GM20000 (cell line): Measurements from ENCODE around the gene CLDN4.
"Not testable (repeated sequence)": the region's sequence is repeated elsewhere in the genome, so short reads cannot be mapped to it uniquely, and the experiment has no call there.

ENCODE experiments used
- DNase-seq: peaks from one replicate; pipeline ENCODE4 v3.0.0; 2012; ENCODE audit warnings: low spot score
- CTCF ChIP-seq: IDR thresholded peaks from 2 replicates; pipeline ENCODE4 v1.5.1; 2012; ENCODE audit warnings: mild to moderate bottlenecking, control low read depth; ENCODE audit errors: extremely low read depth, missing control alignments

The CLDN4 gene, protein sequence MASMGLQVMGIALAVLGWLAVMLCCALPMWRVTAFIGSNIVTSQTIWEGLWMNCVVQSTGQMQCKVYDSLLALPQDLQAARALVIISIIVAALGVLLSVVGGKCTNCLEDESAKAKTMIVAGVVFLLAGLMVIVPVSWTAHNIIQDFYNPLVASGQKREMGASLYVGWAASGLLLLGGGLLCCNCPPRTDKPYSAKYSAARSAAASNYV

DNA sequence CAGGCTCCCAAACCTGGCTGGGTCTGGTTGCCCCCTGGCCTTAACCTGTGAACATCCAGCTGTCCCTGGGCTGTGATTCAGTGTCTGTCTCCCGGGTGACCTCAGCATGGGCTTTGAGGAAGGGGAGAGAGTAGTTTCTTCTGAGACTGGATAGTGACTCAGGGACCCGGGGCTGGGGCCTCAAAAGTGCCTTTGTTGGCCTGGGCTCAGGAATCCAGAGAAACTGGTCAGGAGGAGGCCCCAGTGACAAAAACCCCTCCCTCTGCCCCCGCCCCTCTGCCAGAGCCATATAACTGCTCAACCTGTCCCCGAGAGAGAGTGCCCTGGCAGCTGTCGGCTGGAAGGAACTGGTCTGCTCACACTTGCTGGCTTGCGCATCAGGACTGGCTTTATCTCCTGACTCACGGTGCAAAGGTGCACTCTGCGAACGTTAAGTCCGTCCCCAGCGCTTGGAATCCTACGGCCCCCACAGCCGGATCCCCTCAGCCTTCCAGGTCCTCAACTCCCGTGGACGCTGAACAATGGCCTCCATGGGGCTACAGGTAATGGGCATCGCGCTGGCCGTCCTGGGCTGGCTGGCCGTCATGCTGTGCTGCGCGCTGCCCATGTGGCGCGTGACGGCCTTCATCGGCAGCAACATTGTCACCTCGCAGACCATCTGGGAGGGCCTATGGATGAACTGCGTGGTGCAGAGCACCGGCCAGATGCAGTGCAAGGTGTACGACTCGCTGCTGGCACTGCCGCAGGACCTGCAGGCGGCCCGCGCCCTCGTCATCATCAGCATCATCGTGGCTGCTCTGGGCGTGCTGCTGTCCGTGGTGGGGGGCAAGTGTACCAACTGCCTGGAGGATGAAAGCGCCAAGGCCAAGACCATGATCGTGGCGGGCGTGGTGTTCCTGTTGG lies at the start of gene CLDN4:
TSS of gene CLDN4 (plus strand) at position 316 of the 903 bp plus-strand sequence. CDS start at position 522, 206 bp downstream.
- no peak for DNase-seq
- TF ChIP-seq CTCF = no peak

DNA sequence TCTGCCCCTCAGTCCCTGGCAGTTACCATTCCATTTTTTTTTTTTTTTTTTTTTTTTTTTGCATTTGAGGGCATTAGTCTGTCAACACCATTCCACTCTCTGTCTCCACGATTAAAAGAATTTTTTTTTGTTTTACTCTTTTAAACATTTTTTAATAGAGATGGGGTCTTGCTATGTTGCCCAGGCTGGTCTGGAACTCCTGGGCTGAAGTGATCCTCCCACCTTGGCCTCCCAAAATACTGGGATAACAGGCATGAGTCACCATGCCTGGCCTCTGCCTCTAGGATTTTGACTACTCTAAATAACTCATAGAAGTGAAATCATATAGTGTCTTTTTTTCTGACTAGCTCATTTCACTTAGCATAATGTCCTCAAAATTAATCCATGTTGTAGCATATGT lies 44.2 kb upstream of the CLDN4 start:
- no peak for DNase-seq
- no peak for TF ChIP-seq CTCF

DNA sequence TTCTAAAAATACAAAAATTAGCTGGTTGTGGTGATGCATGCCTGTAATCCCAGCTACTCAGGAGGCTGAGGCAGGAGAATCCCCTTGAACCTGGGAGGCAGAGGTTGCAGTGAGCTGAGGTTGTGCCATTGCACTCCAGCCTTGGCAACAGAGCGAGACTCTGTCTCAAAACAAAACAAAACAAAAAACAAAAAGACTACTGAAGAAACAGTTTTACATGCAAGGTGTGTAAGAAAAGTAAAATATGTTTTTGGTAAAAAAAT lies 43.1 kb upstream of the CLDN4 start:
- DNase-seq = not testable (repeated sequence)

- TF ChIP-seq CTCF = no peak
- no peak for DNase-seq
These were observed 41.7 kb upstream of the CLDN4 start for GRCh38 chr7:73789051-73789450.

- DNase-seq = not testable (repeated sequence)
These were observed 39.6 kb upstream of the CLDN4 start for GRCh38 chr7:73791170-73791690.

DNA sequence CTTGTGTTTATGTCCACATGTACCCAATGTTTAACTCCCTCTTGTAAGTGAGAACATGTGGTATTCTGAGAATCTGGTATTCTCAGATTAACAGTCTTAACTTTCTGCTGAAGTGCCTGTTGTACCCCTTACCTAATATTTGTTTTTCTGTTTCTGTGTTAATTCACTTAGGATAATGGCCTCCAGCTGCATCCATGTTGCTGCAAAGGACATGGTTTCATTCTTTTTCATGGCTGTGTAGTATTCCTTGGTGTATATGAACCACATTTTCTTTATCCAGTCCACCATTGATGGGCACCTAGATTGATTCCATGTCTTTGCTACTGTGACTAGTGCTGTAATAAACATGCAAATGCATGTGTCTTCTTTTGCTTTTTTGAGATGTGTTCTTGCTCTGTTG lies 35.6 kb upstream of the CLDN4 start:
- DNase-seq = not testable (repeated sequence)

DNA sequence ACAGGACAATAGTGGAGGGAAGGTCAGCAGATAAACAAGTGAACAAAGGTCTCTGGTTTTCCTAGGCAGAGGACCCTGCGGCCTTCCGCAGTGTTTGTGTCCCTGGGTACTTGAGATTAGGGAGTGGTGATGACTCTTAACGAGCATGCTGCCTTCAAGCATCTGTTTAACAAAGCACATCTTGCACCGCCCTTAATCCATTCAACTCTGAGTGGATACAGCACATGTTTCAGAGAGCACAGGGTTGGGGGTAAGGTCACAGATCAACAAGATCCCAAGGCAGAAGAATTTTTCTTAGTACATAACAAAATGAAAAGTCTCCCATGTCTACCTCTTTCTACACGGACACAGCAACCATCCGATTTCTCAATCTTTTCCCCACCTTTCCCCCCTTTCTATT lies 34.1 kb upstream of the CLDN4 start:
- DNase-seq = not testable (repeated sequence)

DNA sequence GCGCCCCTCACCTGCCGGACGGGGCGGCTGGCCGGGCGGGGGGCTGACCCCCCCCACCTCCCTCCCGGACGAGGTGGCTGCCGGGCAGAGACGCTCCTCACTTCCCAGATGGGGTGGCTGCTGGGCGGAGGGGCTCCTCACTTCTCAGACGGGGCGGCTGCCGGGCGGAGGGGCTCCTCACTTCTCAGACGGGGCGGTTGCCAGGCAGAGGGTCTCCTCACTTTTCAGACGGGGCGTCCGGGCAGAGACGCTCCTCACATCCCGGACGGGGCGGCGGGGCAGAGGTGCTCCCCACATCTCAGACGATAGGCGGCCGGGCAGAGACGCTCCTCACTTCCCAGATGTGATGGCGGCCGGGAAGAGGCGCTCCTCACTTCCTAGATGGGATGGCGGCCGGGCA lies 33.6 kb upstream of the CLDN4 start:
- not testable (repeated sequence) for DNase-seq

GRCh38 chr7:73799282-73800141 lies 31.3 kb upstream of the CLDN4 start:
- DNase-seq = no peak
- TF ChIP-seq CTCF = no peak

DNA sequence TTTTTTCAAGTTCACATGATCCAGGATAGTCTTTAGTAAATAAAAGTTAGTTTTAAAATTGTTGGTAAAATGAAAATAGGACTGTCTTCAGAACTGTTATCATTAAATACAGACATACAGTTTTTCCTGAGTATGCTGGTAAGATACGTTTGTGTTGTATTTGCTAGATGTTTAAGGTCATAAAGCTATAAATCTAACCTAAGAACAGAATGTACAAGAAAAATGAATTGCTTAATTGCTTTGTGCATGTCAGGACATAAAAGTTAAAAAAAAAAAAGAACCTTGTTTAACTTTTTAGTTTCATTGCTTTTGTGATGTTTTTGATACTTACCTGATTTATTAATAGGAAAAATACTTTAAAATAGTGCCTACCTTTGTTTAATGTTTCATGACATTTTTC lies 29.2 kb upstream of the CLDN4 start:
- TF ChIP-seq CTCF = no peak
- DNase-seq = no peak
